Measurements from ENCODE around the gene KIAA1191. TPM values are rescaled to one million over a fixed set of nuclear protein-coding genes. Genes with fewer than 3 reads are reported as not detected.

Gene KIAA1191
- total and polyA plus RNA-seq, 2 of the 8 experiments (the other 6 are each of a cell fraction or from before 2014, with no cell fraction given): 86.4 to 88.0 TPM

DNA sequence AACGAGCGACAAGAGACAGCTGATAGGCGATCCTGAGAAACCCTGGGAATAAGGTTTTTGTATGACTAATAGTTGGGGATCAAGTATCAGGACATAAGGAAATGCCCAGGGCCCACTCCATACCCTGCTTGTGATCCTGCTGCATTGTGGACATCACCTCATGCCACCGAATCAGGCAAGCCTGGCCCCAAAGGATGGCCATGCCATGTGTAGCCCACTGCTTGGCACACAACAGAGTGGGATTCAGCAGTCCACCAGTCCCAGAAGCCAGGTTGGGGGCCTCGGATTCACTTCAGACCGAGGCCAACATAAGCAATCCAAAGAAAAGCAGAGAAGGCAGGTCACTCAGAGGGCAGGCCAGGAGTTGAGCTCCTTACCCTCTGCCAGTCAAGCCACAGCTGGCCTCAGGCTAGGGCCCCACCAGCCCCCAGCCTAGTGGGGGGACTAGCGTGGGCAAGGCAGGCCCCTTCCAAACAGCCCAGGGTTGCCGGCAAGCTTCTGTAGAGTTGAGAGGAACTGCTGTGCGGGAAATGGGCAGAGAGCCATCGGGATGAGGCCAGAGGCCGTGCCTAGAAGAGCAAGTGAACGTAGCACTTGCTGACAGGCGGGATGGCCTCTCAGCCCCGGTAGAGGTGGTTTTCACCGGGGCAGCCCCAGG, 21.8 kb upstream of the KIAA1191 start:
- peaks cover 6 to 8% of the 10 kb centered on the region in 2 experiments for H4K20me1 ChIP-seq (replicated peaks in 1 of 2; ENCODE audit: control insufficient read depth in 1 of 2, insufficient read depth in 2 of 2, low read length in 2 of 2)
- no peak overlapping the region for H3K9ac ChIP-seq (replicated peaks in 1 of 4; ENCODE audit: extremely low read depth in 1 of 4, low read depth in 3 of 4, low read length in 3 of 4)
- TF ChIP-seq SUZ12 (IDR thresholded peaks at IDR 0.05; ENCODE audit: low read length) (no peak), EP300 (IDR thresholded peaks at IDR 0.05; ENCODE audit: borderline replicate concordance in 1 of 2, low read depth in 2 of 2, low read length in 2 of 2) (no peak), CBX5 (IDR thresholded peaks at IDR 0.05; ENCODE audit: low read depth, low read length) (no peak), TAF7 (optimal IDR thresholded peaks at IDR 0.05; ENCODE audit: borderline replicate concordance, low read depth, low read length) (no peak), KDM5A (IDR thresholded peaks at IDR 0.05; ENCODE audit: low read length) (no peak), TBP (IDR thresholded peaks at IDR 0.05; ENCODE audit: low read depth, low read length) (no peak)
- H2BK5ac ChIP-seq (ENCODE audit: low read depth, low read length): no peak overlapping the region
- no peaks in the 10 kb centered on the region for H3K9me3 ChIP-seq (ENCODE audit: insufficient read depth in 2 of 2, low read depth in 1 of 2, low read length in 1 of 2)
- peaks cover 0 to 5% (median 1%) of the 10 kb centered on the region in 4 experiments; a peak in 2 of 7 replicates for H3K4me1 ChIP-seq (replicated peaks in 1 of 4; ENCODE audit: control insufficient read depth in 3 of 4, insufficient read depth in 4 of 4, low read length in 3 of 4)
- H3K23me2 ChIP-seq (ENCODE audit: low read depth, low read length): peaks cover 7% of the 10 kb centered on the region; the same call in 1 of the 2 replicates
- no peak overlapping the region for H3K56ac ChIP-seq (replicated peaks; ENCODE audit: insufficient read length, low read depth, low read length)
- no peak overlapping the region for H2BK20ac ChIP-seq (ENCODE audit: low read length)
- peaks cover 7% of the 10 kb centered on the region; the same call in 1 of the 2 replicates for H3K79me1 ChIP-seq (ENCODE audit: low read depth, low read length)
- H3K4me3 ChIP-seq (ENCODE audit: extremely low read depth in 1 of 4, insufficient read depth in 2 of 4, low read depth in 3 of 4, low read length in 4 of 4): no peak overlapping the region
- no peak overlapping the region for H4K5ac ChIP-seq (ENCODE audit: insufficient read length, low read depth, low read length)
- no peak overlapping the region for H3K18ac ChIP-seq (ENCODE audit: extremely low read depth, low read length)
- H3K27me3 ChIP-seq (replicated peaks in 1 of 4; ENCODE audit: control insufficient read depth in 3 of 4, extremely low read depth in 1 of 4, insufficient read depth in 3 of 4, low read length in 3 of 4): no peaks in the 10 kb centered on the region
- no peak overlapping the region for H4K8ac ChIP-seq (ENCODE audit: extremely low read depth, insufficient read depth, low read length)
- H2AK5ac ChIP-seq (ENCODE audit: low read depth, low read length): no peak overlapping the region
- no peak overlapping the region for H3K14ac ChIP-seq (ENCODE audit: insufficient read length)
- no peak overlapping the region for H4K91ac ChIP-seq (replicated peaks; ENCODE audit: insufficient read length, low read length)
- no peak overlapping the region for H2BK120ac ChIP-seq (replicated peaks; ENCODE audit: low read depth, low read length)
- H3K4me2 ChIP-seq (ENCODE audit: insufficient read depth in 1 of 2, low read depth in 2 of 2, low read length in 2 of 2): no peak overlapping the region
- DNase-seq (ENCODE audit: low read depth in 1 of 2, low spot score in 2 of 2): no peak
- no peak overlapping the region for H3K27ac ChIP-seq (ENCODE audit: low read depth, low read length)
- ChIA-PET CTCF (ENCODE audit: partially characterized antibody) (interaction anchor here (0.8 to 1.7 kb wide), 2 partner anchors 21 to 28 kb away, joined by 3 to 4 read pairs; no protein-coding TSS in a partner anchor), POLR2A (ENCODE audit: partially characterized antibody) (interaction anchor here (0.6 to 9.4 kb wide), 5 partner anchors 11 to 174 kb away, joined by 3 to 93 read pairs (median 3); no protein-coding TSS in a partner anchor)
- FAIRE-seq: no peak
- H3K79me2 ChIP-seq (ENCODE audit: control insufficient read depth in 1 of 2, insufficient read depth in 2 of 2, low read length in 2 of 2): peaks cover 0 to 29% of the 10 kb centered on the region in 2 experiments
- WGBS, 2 experiments (ENCODE audit: extremely low coverage in 1 of 2, insufficient coverage in 1 of 2, insufficient read length in 1 of 2, insufficient replicate concordance in 2 of 2, low coverage in 1 of 2, low lambda C conversion rate in 2 of 2, missing lambda C conversion rate in 1 of 2): 92% methylated on average over 15 of the region's 15 CpGs; no CpG with 5 or more reads in 1 of the 2 experiments
- H3K36me3 ChIP-seq (ENCODE audit: control insufficient read depth in 2 of 4, insufficient read depth in 4 of 4, low read length in 3 of 4): peaks cover 26 to 52% (median 35%) of the 10 kb centered on the region in 4 experiments
- no peak overlapping the region for H2BK15ac ChIP-seq (ENCODE audit: low read length)
- H3K23ac ChIP-seq (ENCODE audit: insufficient read length): no peak overlapping the region
- no peak overlapping the region for H2BK12ac ChIP-seq (ENCODE audit: low read depth, low read length)
- H3K4ac ChIP-seq (replicated peaks; ENCODE audit: insufficient read length, low read depth, low read length): no peak overlapping the region
- no peak overlapping the region for H2AFZ ChIP-seq (ENCODE audit: low read length)
